HG03066 (cell line): ENCODE results near the gene DAB2.

Experiments
- ATAC-seq: cut with Tn5 transposase; IDR thresholded peaks from one replicate; pipeline ENCODE4 v1.9.1; 2021; ENCODE audit warnings: low read depth; ENCODE audit not compliant: unreplicated experiment

Gene DAB2

GRCh38 chr5:39448506-39449128, 23.8 kb upstream of the DAB2 start:
- no peak for ATAC-seq

DNA sequence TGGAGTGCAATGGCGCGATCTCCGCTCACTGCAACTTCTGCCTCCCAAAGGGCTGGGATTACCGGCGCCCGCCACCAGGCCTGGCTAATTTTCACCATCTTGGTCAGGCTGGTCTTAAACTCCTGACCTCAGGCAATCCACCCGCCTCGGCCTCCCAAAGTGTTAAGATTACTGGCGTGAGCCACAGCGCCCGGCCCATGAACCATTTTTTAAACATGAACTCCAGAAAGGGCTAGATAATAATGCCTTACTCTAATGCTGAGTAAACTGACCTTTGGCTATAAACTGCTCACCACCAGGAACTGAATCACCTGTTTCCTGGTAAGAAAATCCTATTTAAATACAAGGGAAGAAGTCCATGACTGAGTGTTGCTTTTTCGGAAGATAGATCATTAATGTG, 23.2 kb upstream of the DAB2 start:
- no peak for ATAC-seq

DNA sequence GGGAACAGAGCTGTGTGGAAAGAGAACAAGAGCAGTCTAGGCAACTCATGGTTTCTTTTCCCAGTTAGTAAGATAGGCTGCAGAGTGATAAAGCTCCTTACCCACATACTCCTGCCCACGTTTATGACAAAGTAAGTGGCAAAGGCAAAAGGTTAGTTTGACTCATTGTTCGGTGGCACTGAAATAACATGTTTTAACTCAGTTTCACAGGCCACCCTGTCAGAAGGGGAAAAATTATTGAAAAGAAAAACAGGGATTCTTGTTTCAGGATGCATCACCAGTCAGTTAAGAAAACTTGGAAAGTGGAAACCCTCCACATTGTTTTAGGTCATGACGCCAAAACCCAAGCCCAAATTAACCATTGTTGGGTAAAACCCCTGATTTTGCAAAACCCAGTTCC, 22.3 kb upstream of the DAB2 start:
- no peak for ATAC-seq

DNA sequence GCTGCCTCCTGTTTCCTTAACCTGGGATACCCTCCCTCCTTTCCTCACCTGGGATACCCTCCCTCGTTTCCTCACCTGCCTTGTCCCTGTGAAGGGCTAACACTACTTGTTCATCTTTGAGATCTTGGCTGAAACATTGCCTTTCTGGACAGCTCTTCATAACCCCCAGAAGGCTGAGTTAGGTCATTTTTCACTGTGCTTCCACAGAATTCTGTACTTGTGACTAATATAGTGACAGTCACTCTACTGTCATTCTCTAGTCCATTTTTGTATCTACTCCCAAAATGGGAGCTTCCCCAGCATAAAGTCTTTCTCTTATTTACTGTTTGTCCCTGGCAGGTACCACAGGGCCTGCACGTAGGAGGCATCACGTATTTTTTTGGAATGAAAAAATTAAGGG, 21.5 kb upstream of the DAB2 start:
- ATAC-seq: no peak

DNA sequence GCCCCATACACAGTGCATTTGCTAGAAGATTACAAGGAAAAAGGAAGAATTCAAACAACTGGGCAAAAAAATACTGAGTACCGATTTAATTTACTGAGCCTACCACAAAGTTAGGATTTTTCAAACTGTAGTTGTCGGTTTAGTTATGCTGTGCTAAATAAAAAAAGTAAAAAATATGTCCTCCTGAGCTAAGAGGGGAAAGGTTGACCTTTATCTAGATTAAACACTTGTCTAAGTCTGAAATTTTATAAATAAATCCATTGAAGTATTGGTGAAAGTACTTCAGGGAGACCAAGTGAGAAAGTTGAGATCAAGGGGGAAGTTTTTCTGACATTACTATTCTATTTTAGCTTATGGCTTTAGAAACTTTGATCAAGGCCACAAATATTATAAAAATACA, 19.1 kb upstream of the DAB2 start:
- ATAC-seq: no peak

GRCh38 chr5:39442991-39443390, 18.2 kb upstream of the DAB2 start:
- no peak for ATAC-seq

GRCh38 chr5:39441838-39442237, 17.1 kb upstream of the DAB2 start:
- no peak for ATAC-seq

- no peak for ATAC-seq
Observed at GRCh38 chr5:39440958-39441624, 16.3 kb upstream of the DAB2 start.

DNA sequence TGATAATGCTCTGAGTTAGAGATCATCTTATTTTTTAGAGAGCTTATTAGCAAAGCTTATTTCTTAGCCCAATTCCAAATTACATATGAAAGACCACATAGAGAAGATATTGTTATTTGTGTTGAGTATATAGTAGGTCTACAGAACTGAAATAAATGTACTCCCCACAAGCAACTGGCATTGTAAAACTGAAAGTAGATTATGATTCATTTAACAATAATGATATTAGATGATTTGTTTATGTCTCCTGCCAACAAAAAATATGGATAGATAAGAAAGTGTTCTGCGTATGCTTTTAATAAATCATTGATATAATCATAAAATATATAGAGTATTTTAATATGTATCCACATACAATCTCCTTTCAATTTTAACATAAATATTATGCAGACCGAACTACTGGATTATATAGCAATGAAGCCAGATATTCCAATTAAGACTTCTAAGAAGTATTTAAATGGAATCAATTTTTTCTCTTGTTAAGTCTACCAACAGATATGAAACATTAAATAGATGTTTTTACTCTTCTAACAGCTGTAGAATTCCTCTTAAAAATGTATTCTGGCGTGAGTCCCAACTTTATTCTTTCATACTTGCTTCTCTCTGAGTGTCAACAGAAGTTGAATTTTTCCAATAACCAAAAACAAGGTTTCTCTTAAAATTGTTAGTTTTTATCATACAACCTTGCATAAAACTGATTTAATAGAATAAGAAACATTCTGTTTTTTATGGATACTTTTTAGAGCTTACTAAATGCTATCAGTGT, 15.6 kb upstream of the DAB2 start:
- no peak for ATAC-seq

DNA sequence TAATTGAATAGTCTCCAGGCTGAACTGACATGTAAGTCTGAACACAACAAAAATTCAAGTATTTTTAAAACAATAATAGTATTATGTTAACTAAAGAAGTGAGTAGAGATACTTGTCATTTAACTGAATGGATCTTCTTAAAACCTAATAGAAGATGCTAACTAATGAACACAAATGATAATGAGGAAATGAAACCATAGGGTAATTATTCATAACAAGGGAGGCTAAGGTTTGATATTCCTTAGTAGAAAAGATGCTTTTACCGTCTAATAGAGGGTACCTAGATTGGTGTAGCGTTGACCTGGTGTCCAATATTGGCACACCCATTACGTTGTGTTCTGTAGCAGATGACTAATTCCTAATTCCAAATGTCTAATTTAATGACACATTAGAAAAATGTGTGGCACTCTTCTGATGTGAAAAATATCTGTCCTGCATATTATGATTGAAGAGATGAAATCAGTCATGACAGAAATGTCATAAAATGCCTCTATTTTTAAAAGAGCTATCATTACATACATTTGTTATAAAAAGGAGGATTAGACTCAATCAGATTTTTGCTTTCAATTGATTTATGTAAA, 14.9 kb upstream of the DAB2 start:
- no peak for ATAC-seq

DNA sequence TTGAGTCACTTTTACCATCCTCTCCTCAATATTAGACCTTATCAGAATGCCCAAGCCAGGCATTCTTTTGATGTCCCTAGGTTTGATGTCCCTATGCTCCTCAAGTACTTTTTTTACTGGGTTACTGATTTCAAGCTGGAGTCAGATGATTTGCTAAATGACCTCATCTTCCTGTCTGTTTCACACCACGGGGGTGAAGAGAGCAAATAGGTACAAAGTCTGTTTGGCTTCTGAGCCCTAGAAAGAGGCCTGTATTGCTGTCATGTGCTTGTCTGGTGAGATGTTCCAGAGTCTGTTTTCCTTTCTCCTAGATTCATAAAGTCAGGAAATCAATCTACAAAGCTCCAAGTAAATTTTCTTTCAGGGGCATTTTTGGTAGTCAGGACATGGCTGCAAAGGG, 12.7 kb upstream of the DAB2 start:
- ATAC-seq: no peak

DNA sequence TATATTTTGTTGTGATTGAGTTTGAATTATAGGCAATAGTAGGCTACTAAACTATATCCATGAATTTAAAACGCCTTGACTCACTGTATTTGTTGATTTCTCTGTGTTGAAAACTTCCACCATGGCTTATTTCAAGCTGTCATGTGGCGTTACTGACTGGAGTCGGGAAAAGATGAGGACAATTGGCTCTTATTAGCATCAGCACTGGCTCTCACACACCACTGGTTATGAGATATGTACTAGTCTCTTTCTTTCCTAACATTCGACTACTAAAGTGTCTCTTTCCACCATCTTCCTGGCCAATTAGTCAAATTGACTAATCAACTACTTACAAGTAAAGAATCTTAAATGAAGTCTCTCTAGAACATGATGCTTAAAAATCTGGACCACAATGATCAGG, 9.1 kb upstream of the DAB2 start:
- ATAC-seq: no peak

DNA sequence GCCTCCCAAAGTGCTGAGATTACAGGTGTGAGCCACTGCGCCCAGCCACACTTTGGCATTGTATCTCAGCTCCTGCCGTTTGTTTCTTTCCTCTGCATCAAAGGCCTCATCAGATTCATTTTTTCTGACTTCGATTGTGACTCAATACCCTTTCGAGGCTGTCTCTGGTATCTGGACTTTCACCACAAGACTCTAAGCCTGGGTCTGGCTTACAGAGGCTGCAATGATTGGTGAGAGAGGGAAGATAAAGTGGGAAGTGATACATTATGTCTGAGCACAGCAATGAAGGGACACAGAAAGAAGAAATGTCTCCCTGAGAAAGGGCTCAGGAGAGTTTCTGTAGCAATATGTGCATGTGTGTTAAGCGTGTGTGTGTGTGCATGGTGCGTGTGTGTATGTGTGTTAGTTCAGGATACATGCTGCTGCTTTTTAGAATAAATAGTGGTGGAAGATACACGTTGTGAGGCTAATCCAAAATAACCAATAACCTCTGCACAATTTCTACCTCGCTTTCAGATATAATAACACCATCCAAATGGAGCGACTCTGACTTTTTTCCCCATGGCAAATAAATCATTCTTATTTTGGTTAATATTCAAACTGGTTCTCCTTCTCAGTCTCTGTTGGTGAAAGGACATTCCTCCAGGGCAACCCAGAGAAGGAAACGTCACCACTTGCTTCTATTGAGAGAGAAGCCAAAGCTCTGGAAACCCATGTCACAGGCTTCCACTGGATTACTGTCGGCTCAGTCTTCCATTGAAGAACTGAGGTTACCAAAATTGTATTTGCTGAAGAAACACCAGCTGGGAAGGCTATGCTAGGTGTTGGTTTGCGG, 8.1 kb upstream of the DAB2 start:
- ATAC-seq: no peak

GRCh38 chr5:39430461-39430860, 5.7 kb upstream of the DAB2 start:
- no peak for ATAC-seq

DNA sequence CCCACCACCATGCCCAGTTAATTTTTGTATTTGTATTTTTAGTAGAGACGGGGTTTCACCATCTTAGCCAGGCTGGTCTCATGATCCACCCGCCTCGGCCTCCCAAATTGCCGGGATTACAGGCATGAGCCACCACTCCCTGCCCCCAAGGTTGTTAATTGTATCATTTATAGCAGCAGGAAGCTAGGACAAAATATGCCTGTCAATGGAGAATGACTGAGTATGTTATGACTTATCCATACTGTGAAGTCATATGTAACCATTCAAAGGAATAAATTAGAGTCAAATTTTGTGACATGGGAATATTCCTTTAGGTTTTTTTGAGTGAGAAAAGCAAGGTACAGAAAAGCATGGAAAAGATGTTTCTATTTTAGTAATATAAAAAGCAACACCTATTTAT, 3.9 kb upstream of the DAB2 start:
- ATAC-seq: no peak

DNA sequence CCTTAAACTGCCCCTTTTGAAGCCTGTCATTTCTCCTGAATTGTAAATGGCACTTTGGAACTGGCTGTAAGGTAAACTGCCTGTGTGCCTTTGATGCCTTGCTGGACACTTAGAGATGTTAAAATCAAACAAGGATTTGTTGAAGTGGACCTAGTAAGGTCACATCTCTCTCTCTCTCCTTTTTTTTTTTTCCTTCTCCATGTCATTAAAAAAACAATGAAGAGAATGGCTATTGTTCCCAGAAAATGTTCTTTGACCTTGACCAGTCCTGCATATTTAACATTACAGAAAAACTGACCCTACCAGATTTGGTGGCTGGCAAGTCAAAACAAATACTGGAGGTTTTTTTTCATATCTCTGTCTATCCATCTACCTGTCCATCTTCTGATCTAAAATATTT, 2.9 kb upstream of the DAB2 start:
- ATAC-seq: no peak

DNA sequence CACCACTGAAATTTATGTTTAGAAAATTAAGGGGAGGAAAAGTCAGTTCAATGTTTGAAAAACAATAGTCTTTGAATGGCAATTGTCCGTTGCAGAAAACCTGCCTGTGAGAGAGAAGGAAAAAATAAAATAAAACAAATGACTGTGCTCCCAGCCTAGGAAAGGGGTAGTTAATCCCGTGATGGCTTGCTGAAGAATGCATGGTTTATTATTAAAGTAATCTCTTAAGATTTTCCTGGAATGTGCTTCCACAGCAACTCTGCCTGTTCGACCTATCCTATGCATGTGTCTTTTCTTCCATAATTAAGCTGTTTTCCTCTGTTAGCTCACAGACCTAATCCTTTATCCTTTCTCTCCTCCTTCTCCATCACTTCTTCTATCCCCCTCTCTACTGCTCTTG, 2.4 kb upstream of the DAB2 start:
- no peak for ATAC-seq

DNA sequence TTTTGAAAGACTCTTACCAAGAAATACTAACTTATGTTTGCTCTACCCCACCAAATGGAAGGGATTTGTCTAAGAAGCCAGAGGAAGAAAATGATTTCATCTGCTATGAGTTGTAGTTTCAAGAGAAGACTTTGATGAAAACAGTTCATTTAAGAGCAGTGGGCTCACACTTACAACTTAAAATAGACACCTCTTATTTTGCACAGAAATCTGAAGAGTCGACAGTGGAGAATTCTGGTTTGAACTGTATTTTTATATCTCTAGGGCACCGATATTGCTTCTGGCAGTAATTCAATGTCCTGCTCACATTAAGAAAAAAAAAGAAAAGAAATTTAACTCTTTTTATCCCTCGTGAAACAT, 1.9 kb upstream of the DAB2 start:
- no peak for ATAC-seq

DNA sequence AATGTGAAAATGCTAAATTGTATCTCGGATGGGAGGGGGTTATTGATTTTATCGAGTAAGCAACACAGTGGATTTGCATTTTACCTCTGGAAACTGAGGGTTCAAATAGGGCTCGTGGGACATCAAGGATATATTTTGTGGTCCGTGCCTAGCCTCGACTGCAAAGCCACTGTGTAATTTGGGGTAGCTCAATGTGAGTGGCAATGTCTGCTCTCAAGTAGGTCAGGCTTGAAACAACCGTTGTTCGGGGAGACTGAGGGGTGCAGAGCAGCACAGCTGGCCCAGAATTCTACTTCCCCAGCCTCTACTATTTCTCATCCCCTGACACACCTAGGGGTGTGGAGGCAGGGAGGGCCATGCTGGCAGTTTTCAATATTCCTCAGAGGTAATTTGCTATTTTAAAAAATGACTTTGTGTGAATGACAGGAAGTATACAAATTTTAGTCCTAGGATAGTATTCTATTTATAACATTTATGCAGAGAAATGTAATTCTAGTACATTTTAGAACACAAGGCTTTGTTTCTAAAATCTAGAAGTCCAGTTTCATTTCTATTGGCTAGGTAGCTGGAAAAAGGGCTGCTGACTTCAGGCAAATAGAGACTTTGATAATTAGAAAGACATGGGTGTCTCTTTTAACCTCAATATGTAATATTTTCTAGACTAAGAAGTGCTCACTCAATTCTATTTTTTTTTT, 1.4 kb upstream of the DAB2 start:
- no peak for ATAC-seq

- ATAC-seq: no peak
Observed at GRCh38 chr5:39423331-39423751, 1.4 kb downstream of the DAB2 start.
